Left renal pelvis (tissue), 4 donors: ENCODE data around the gene SLC39A3. TPM values are rescaled to one million over a fixed set of nuclear protein-coding genes. Genes with fewer than 3 reads are reported as not detected.

ENCODE experiments used
- DNase-seq, 4 donors: peaks; one replicate each; pipeline ENCODE4 v3.0.0-alpha.2; 2013; ENCODE audit warnings: low read depth in 4 of 4, low spot score in 3 of 4
- polyA plus RNA-seq, 4 donors: library from polyadenylated mRNA; unstranded; fragments of 120-200 nt; gene quantifications; one replicate each; pipeline ENCODE4 v1.2.1, GENCODE V29; 2013; ENCODE audit not compliant: insufficient read length in 4 of 4

The SLC39A3 gene
- polyA plus RNA-seq, 4 donors = 23.8 to 31.5 (median 27.1) TPM

DNA sequence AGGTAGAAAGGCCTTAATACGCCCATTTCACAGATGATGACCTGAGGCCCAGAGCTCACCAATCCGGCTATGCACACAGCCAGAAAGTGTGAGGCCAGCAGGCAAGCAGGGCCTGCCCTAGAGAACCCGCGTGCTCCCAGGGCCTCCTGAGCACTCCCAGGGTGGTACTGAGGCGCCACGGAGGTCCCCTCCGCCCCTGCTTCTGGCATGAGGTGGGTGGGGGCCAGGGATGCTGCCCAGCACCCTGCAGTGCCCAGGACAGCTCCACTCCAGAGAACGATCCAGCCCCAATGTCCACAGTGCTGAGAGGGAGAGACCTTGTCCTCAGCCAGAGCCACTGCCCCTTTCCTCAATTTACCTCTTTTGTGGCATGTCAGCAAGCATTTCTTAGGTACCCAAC is 29.4 kb upstream of the SLC39A3 start:
- no peak for DNase-seq

DNA sequence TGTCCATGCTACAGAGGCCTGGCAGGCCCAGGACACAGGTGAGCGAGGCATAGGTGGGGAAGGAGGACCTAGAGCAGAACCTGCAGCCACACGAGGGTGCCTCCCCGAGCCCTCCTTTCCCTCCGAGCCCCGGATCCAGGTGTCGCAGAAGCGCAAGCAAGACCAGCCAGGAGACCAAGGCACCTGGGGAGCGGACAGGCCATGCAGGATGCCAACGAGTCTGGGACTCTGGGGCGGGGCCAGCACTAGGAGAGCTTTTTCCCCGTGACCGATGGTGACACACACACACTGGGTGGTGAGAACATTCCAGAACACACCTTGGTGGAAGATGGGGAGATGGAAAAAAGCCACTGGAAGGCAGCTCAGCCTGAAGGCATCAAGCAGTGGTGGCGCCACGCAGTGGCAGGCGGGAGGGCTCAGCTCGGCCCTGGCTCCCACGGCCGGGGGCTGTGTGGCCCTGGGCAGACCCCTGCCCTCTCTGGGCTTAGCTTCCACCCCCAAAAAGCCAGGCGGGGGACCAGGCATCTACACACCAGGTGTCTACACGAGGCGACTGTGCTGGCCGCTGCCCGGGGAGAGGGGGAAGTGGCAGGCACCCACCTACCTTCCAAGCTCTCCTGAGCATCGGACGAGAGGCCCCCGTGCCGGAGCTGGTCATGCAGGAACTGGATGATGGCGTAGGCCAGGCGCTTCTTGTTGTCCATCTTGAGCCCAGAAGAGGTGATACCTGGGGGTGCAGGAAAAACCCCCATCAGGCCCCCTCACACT is 28.7 kb upstream of the SLC39A3 start:
- DNase-seq = no peak

DNA sequence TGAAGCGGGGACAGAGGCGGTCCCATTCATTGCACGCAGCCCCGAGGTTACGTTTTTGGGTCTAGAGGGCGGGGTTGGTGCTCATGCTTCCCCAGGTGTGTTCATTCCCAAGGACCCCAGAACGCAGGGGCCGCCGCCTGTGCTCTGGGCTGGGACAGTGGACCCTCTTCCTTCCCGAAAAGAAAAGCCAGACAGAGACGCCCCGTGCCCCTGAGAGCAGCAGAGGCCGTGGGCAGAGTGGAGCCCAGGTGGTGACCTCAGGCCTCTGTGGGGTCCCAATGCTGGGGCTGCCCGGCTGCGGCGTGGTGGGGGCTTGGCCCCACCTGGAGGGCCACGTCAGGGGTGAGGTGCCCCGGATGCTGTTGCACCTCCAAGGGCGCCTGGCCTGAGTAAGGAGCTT is 27.9 kb upstream of the SLC39A3 start:
- DNase-seq = no peak

GRCh38 chr19:2766594-2767372 is 27.0 kb upstream of the SLC39A3 start:
- DNase-seq = no peak

DNA sequence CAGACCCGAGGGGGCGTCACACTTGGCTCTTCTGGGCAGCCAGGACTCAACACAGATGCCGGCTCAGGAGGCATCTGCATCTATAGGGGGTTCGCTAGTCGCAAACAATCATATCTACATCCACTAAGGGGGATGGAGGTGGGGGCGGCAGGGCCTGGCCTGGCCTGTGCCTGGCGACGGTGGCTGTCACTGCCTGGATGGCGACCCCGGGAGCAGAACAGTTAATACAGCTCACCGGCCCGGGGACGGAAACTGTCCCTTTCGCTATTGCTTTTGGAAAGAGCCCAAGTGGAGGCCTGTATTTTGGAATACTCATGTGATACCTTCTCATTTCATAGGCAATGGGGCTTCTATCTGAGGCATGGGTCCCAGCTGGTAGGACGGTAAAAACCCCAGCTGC is 25.6 kb upstream of the SLC39A3 start:
- no peak for DNase-seq

DNA sequence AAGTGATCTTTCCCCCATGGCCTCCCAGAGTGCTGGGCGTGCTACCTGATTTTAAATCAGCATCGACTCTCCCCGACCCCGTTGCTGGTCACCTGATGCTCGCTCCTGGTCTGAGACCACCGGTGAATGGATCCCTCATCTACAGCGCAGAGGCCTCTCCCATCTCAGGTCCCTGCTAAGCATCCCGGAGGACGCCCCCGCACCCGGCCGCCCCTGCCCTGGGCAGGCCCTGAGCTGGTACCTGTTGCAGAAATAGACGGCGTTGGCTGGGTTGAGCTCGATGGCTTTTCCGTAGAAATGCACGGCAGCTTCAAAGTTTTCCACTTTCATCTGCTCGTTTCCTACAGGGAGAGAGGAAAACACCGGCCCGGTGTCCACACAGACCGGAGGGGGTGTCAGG is 25.1 kb upstream of the SLC39A3 start:
- DNase-seq = no peak

GRCh38 chr19:2763687-2764086 is 23.9 kb upstream of the SLC39A3 start:
- DNase-seq = no peak

GRCh38 chr19:2762783-2763496 is 23.1 kb upstream of the SLC39A3 start:
- DNase-seq = no peak

GRCh38 chr19:2761876-2762782 is 22.3 kb upstream of the SLC39A3 start:
- DNase-seq = no peak

DNA sequence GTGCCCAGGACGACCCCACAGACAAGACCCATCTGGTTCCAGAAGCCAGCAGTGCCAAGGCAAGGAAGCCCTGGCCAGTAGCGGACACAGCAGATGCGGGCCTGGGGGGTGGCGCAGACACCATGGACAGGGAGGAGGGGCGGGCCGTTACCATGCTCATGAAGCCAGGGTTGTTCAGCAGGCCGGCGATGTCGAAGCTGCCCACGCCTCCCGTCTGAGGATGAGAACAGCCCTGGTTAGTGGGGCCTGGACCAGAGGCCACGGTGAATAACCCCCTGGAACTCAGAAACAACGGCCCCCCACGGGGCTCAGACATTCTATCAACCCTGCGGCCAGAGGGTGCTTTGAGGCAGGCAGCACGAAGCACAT is 21.5 kb upstream of the SLC39A3 start:
- DNase-seq = no peak

DNA sequence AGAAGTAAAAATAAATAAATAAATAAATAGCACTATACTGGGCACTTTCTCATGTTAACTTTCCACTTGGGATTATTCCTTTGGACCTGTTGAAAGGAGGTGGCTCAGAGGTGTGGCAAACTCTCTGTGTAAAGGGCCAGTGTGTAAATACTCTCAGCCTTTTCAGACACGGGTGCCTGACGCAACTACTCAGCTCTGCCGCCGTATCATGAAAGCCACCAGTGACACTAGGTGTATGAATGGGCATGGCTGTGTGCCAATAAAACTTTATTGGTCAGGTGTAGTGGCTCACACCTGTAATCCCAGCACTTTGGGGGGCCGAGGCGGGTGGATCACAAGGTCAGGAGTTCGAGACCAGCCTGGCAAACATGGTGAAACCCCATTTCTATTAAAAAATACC is 20.1 kb upstream of the SLC39A3 start:
- no peak for DNase-seq

DNA sequence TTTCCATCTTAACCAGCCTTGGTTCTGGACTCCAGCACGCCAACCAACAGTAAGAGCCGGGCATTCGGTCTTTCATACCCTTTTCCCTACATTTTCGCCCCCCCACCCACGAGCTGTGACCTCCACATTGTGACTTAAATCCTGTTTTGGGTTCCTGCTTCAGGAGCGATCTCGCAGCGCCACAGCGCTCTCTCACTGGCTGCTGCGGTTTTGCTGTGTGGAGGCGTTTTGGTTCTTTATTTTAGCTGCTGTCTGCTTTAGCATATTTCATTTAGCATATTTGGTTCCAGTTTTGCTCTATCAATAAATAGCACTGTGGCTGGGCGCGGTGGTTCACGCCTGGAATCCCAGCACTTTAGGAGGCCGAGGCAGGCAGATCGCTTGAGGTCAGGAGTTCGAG is 19.5 kb upstream of the SLC39A3 start:
- DNase-seq = no peak

DNA sequence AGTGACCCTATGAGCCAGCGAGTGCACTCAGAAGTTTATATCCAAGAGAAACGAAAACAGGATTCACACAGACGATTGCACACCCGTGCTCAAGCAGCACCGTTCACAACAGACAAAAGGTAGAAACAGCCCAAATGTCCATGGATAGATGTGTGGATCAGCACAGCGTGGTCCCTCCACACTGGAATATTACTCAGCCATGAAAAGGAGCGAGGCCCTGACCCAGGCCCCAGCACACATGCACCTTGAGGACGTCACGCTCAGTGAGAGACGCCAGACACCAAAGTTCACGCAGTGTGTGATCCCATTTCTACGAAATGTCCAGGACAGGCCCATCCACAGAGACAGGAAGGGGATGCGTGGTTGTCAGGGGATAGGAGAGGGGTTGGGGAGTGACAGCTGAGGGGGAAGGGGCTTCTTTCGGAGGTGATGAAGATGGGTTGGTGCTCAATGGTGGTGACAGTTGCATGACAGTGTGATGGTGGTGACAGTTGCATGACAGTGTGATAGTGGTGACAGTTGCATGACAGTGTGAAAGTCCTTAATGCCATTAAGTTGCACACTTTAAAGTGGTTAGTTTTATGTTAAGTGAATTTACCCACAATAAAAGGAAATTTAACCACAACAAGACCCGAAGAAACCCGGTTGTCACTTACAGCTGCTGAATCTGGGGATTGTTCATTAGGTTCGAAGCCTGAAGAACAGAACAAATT is 18.9 kb upstream of the SLC39A3 start:
- DNase-seq = no peak

- no peak for DNase-seq
Observed at GRCh38 chr19:2756921-2757881, 17.4 kb upstream of the SLC39A3 start.

DNA sequence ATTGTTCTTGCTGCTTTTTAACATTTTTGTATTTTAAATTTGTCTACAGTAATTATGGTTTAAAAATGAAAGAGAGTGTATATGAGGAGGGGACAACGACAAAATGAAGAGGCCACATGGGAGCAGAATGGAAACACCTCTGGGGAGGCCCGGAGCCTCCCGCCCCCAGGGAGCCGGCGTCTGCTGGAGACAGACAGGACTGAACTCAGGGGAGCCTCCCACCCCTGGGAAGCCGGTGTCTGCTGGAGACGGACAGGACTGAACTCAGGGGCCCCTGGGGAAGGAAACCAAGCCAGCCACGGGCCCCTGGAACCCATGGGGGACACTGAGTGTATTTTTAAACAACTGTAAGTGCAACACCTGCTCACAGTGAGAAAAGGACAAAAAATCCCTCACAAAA is 16.7 kb upstream of the SLC39A3 start:
- no peak for DNase-seq

GRCh38 chr19:2755811-2756210 is 16.0 kb upstream of the SLC39A3 start:
- DNase-seq = no peak

DNA sequence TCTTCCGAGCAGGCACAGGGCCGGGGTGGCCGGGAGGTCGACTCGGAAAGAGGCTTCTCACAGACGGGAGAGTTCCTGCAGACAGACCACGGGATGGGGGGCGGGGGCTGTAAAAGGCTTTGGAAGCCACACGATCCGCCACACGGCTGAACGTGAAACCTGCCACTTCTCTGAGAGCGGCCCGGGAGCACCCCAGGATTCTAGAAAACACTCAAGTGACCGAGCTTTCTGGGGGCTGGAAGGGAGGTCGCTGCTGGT is 15.6 kb upstream of the SLC39A3 start:
- DNase-seq = no peak

- no peak for DNase-seq
Observed at GRCh38 chr19:2754659-2755447, 15.0 kb upstream of the SLC39A3 start.
